ENCODE results near the gene HPS5. TPM values are rescaled to one million over a fixed set of nuclear protein-coding genes. Genes with fewer than 3 reads are reported as not detected.

Gene HPS5
- total and polyA plus RNA-seq, 5 donors from 2014 or later = 13.0 to 18.6 (median 14.8) TPM

DNA sequence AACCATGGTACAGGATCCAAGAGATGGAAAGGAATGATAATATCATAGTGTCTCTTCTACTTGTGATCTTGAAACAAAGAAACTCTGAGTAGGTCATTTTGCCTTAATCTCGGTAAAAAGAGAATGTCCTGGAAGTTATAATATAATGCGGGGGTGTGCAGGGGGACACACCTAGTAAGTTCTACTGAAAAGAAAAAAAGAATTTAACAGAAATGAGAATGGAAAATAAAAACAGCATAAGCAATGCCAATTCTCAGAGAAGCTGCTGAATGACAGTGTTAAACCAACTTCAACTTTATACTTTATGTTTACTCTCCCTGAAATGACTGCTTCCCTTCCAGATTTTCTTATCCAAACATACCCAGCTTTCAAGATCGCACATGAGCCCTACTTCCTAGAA, 2.0 kb downstream of the HPS5 start:
- no peaks in the 10 kb centered on the region for H3K9me3 ChIP-seq (ENCODE audit: control insufficient read depth in 2 of 2, low read length in 2 of 2)
- Mint-ChIP-seq H3K4me3 (peak overlapping the region; percentile 31 to 98 (median 58)), H3K9me3 (no peaks in the 10 kb centered on the region), H3K4me1 (peaks cover 51 to 71% (median 61%) of the 10 kb centered on the region in 4 donors), H3K27ac (peak overlapping the region in 2 of 3 donors; percentile 57 to 100), H3K36me3 (peaks cover 5% of the 10 kb centered on the region), H3K27me3 (no peaks in the 10 kb centered on the region)
- no peak overlapping the region for H3K27ac ChIP-seq (ENCODE audit: insufficient read depth, low read length, poor library complexity, severe bottlenecking)
- no peak overlapping the region for H3K4me3 ChIP-seq (ENCODE audit: low read depth, low read length)
- no peak for DNase-seq
- no peaks in the 10 kb centered on the region for H3K27me3 ChIP-seq (ENCODE audit: control insufficient read depth, insufficient read depth, low read length)
- peaks cover 40% of the 10 kb centered on the region for H3K4me1 ChIP-seq (ENCODE audit: control insufficient read depth, insufficient read depth, low read length, poor library complexity, severe bottlenecking)
- H3K36me3 ChIP-seq (ENCODE audit: control insufficient read depth, insufficient read depth, low read length) = peaks cover 7% of the 10 kb centered on the region
- ATAC-seq (ENCODE audit: low read depth in 2 of 2) = no peak

DNA sequence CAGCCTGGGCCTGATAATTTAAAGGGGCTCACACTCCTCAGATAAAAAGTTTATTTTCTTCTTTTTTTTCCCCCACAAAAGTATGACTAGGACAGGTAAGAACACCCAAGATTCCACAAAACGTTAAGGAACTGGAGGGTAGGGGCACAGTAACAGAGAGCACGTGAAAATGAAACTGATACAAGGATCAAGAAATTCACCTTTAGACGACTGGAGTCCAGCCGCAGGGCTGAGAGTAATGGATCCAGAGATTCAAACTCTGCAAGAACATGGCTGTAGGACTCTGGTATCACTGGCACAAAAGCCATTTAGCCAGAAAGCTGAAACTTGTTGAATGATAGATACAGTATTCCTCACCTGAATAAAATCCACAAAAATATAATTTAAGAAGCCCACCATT, 4.4 kb downstream of the HPS5 start:
- Mint-ChIP-seq H3K36me3 (no peaks in the 10 kb centered on the region), H3K27me3 (no peaks in the 10 kb centered on the region), H3K4me3 (peak overlapping the region in 1 of 4 donors; percentile 40), H3K9me3 (no peaks in the 10 kb centered on the region), H3K4me1 (peaks cover 38 to 53% (median 50%) of the 10 kb centered on the region in 4 donors), H3K27ac (peak overlapping the region in 1 of 3 donors; percentile 36)
- H3K27ac ChIP-seq (ENCODE audit: insufficient read depth, low read length, poor library complexity, severe bottlenecking) = no peak overlapping the region
- ATAC-seq (ENCODE audit: low read depth in 2 of 2) (no peak), DNase-seq (no peak)
- no peak overlapping the region for H3K4me3 ChIP-seq (ENCODE audit: low read depth, low read length)
- no peaks in the 10 kb centered on the region for H3K27me3 ChIP-seq (ENCODE audit: control insufficient read depth, insufficient read depth, low read length)
- H3K4me1 ChIP-seq (ENCODE audit: control insufficient read depth, insufficient read depth, low read length, poor library complexity, severe bottlenecking) = peaks cover 17% of the 10 kb centered on the region
- peaks cover 7% of the 10 kb centered on the region for H3K36me3 ChIP-seq (ENCODE audit: control insufficient read depth, insufficient read depth, low read length)
- no peaks in the 10 kb centered on the region for H3K9me3 ChIP-seq (ENCODE audit: control insufficient read depth in 2 of 2, low read length in 2 of 2)

DNA sequence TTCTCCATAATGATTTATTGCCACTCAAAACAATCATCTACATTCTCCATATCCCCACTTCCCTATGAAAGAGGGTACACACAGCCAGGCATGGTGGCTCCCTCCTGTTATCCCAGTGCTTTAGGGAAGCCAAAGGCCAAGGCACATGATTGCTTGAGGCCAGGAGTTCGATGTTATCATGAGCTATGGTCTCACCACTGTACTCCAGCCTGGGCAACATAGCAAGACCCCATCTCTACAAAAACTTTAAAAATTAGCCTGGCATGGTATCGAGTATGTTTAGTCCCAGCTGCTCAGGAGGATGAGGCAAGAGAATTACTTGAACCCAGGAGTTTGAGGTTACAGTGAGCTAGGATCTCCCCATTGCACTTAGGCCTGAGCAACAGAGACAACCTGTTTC, 6.0 kb downstream of the HPS5 start:
- H3K27ac Mint-ChIP-seq = no peak overlapping the region

DNA sequence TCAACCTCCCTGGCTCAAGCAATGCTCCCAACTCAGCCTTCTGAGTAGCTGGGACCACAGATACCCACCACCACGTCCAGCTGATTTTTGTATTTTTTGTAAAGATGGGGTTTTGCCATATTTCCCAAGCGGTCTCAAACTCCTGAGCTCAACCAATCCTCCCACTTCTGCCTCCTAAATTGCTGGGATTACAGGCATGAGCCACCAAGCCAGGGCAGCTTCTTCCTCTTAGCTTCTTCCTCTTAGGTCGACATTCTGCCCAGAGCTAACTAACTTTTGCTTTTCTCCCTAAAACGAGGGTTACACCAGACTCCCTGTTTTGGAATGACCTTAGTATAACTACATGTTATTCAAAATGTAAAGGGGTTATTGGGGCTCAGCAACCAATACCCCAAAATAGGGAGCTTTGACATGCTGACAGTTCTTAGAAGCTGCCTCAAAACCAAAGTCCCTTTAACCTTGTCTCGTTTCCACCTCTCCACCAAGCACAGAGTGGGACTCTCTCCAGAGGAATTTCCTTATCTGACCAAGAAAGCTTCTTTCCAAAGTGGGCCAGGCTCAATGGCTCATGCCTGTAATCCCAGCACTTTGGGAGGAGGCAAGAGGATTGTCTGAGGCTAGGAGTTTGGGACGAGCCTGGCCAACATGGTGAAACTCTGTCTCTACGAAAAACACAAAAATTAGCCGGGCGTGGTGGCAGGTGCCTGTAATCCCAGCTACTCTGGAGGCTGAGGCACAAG, 7.0 kb downstream of the HPS5 start:
- DNase-seq = no peak
- Histone ChIP-seq H3K4me1 (ENCODE audit: control insufficient read depth, insufficient read depth, low read length, poor library complexity, severe bottlenecking) (no peaks in the 10 kb centered on the region), H3K27me3 (ENCODE audit: control insufficient read depth, insufficient read depth, low read length) (no peaks in the 10 kb centered on the region), H3K27ac (ENCODE audit: insufficient read depth, low read length, poor library complexity, severe bottlenecking) (no peak overlapping the region), H3K4me3 (ENCODE audit: low read depth, low read length) (no peak overlapping the region), H3K9me3 (ENCODE audit: control insufficient read depth in 2 of 2, low read length in 2 of 2) (no peaks in the 10 kb centered on the region), H3K36me3 (ENCODE audit: control insufficient read depth, insufficient read depth, low read length) (peaks cover 23% of the 10 kb centered on the region)
- Mint-ChIP-seq H3K9me3 (no peaks in the 10 kb centered on the region), H3K27ac (peak overlapping the region in 1 of 3 donors; percentile 15), H3K4me1 (peaks cover 26 to 31% (median 28%) of the 10 kb centered on the region in 4 donors), H3K36me3 (peaks cover 14% of the 10 kb centered on the region), H3K4me3 (no peak overlapping the region), H3K27me3 (no peaks in the 10 kb centered on the region)
- ATAC-seq (ENCODE audit: low read depth in 2 of 2) = no peak

More for the DNA sequence above, 6.0 kb downstream of the HPS5 start:
- H3K9me3 Mint-ChIP-seq = no peaks in the 10 kb centered on the region
- DNase-seq = no peak
- H3K4me3 Mint-ChIP-seq = no peak overlapping the region
- no peaks in the 10 kb centered on the region for H3K27me3 Mint-ChIP-seq
- Histone ChIP-seq H3K27me3 (ENCODE audit: control insufficient read depth, insufficient read depth, low read length) (no peaks in the 10 kb centered on the region), H3K9me3 (ENCODE audit: control insufficient read depth in 2 of 2, low read length in 2 of 2) (no peaks in the 10 kb centered on the region), H3K36me3 (ENCODE audit: control insufficient read depth, insufficient read depth, low read length) (peaks cover 13% of the 10 kb centered on the region), H3K4me1 (ENCODE audit: control insufficient read depth, insufficient read depth, low read length, poor library complexity, severe bottlenecking) (peaks cover 8% of the 10 kb centered on the region), H3K4me3 (ENCODE audit: low read depth, low read length) (no peak overlapping the region), H3K27ac (ENCODE audit: insufficient read depth, low read length, poor library complexity, severe bottlenecking) (no peak overlapping the region)
- H3K4me1 Mint-ChIP-seq = peaks cover 33 to 40% (median 37%) of the 10 kb centered on the region in 4 donors
- no peak for ATAC-seq (ENCODE audit: low read depth in 2 of 2)
- peaks cover 7% of the 10 kb centered on the region for H3K36me3 Mint-ChIP-seq

DNA sequence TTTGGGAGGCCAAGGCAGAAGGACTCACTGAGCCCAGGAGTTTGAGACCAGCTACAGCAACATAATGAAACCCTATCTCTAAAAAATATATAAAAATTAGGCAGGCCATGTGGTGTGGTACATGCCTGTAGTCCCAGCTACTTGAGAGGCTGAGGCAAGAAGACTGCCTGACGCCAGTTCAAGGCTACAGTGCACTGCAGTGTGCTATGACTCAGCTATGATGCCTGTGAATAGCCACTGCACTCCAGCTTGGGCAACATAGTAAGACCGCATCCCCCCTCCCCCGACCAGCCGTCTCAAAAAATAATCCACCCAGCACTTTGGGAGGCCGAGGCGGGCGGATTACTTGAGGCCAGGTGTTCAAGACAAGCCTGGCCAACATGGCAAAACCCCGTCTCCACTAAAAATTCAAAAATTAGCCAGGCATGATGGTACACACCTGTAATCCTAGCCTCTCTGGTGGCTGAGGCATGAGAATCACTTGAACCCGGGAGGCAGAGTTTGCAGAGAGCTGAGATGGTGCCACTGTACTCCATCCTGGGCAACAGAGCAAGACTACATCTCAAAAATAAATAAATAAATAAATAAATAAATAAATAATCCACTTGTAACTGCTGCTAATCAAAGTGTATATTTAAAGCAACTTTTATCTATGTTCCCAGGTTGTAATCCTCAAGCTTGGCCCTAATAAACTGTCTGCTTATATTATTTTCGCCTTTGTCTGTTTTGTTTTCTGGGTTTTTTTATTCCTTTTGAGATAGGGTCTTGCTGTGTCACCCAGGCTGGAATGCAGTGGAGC, 7.8 kb downstream of the HPS5 start:
- Histone ChIP-seq H3K4me3 (ENCODE audit: low read depth, low read length) (no peak overlapping the region), H3K9me3 (ENCODE audit: control insufficient read depth in 2 of 2, low read length in 2 of 2) (no peaks in the 10 kb centered on the region), H3K27ac (ENCODE audit: insufficient read depth, low read length, poor library complexity, severe bottlenecking) (no peak overlapping the region), H3K27me3 (ENCODE audit: control insufficient read depth, insufficient read depth, low read length) (no peaks in the 10 kb centered on the region), H3K36me3 (ENCODE audit: control insufficient read depth, insufficient read depth, low read length) (peaks cover 29% of the 10 kb centered on the region), H3K4me1 (ENCODE audit: control insufficient read depth, insufficient read depth, low read length, poor library complexity, severe bottlenecking) (no peaks in the 10 kb centered on the region)
- ATAC-seq (ENCODE audit: low read depth in 2 of 2) (no peak), DNase-seq (no peak)
- no peaks in the 10 kb centered on the region for H3K9me3 Mint-ChIP-seq
- H3K4me1 Mint-ChIP-seq = peaks cover 19 to 23% (median 21%) of the 10 kb centered on the region in 4 donors
- no peak overlapping the region for H3K27ac Mint-ChIP-seq
- peaks cover 20% of the 10 kb centered on the region for H3K36me3 Mint-ChIP-seq
- no peak overlapping the region for H3K4me3 Mint-ChIP-seq
- no peaks in the 10 kb centered on the region for H3K27me3 Mint-ChIP-seq

DNA sequence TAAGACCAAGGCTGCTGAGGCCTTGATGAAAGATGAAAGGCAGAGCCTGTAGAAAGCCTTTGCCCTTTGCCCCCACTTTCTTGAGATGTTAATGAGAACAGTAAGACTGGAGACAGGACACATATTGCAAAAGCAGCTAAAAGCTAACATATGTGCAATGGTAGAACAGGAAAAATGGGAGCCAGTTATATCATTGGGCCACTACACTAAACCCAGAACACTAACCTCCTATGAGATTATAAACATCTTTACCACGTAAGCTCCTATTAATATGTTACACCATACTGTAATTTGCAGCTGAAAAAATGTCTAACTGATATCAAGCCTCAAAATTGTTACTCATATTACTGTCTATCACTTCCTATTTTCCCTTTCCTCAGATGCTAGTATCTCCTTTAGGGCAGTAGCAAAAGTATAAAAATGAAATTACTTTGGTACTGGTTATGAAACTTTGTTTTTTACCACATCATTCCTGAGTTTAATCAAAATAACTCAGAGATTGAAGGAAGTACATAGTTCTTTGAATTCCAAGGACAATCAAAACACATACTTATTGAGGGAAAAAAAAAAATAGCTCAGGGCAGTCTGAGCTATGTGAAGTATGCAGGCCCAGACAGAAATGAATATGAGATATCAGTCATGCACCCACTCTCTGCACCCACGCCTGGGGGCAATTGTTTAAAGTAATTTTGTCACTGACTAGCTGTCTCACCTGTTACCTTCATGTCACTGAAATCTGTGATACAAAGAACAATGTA, 9.1 kb downstream of the HPS5 start:
- Histone ChIP-seq H3K4me3 (ENCODE audit: low read depth, low read length) (no peak overlapping the region), H3K27me3 (ENCODE audit: control insufficient read depth, insufficient read depth, low read length) (no peaks in the 10 kb centered on the region), H3K27ac (ENCODE audit: insufficient read depth, low read length, poor library complexity, severe bottlenecking) (no peak overlapping the region), H3K36me3 (ENCODE audit: control insufficient read depth, insufficient read depth, low read length) (peaks cover 41% of the 10 kb centered on the region), H3K4me1 (ENCODE audit: control insufficient read depth, insufficient read depth, low read length, poor library complexity, severe bottlenecking) (no peaks in the 10 kb centered on the region), H3K9me3 (ENCODE audit: control insufficient read depth in 2 of 2, low read length in 2 of 2) (no peaks in the 10 kb centered on the region)
- H3K36me3 Mint-ChIP-seq = peaks cover 33% of the 10 kb centered on the region
- peaks cover 7 to 11% (median 9%) of the 10 kb centered on the region in 4 donors for H3K4me1 Mint-ChIP-seq
- H3K4me3 Mint-ChIP-seq = no peak overlapping the region
- peak overlapping the region in 1 of 3 donors; percentile 4 for H3K27ac Mint-ChIP-seq
- DNase-seq = no peak
- H3K27me3 Mint-ChIP-seq = no peaks in the 10 kb centered on the region
- no peaks in the 10 kb centered on the region for H3K9me3 Mint-ChIP-seq
- no peak for ATAC-seq (ENCODE audit: low read depth in 2 of 2)

DNA sequence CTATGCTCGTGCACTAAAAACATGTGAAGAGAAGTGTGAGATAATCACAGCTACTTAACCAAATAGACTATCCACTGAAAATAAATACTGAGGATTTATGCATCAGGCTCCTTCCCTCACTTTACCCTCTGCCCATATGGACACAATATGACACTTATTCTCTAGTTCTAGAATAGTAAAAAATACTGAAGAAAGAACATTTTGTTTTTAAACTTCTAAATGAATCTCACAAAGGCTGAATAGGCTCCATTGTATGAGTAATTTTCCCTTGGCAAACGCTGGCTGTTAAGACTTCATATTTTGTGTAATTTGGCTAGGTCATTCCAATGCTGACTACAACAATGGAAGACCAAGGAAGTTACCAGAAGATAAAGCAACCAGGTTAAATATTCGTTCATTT, 9.9 kb downstream of the HPS5 start:
- no peak for DNase-seq
- no peak for ATAC-seq (ENCODE audit: low read depth in 2 of 2)
- H3K27me3 ChIP-seq (ENCODE audit: control insufficient read depth, insufficient read depth, low read length) = no peaks in the 10 kb centered on the region
- peaks cover 46% of the 10 kb centered on the region for H3K36me3 ChIP-seq (ENCODE audit: control insufficient read depth, insufficient read depth, low read length)
- Mint-ChIP-seq H3K27ac (no peak overlapping the region), H3K9me3 (no peaks in the 10 kb centered on the region), H3K4me3 (no peak overlapping the region), H3K36me3 (peaks cover 34% of the 10 kb centered on the region), H3K4me1 (peaks cover 3 to 10% (median 8%) of the 10 kb centered on the region in 4 donors), H3K27me3 (no peaks in the 10 kb centered on the region)
- H3K9me3 ChIP-seq (ENCODE audit: control insufficient read depth in 2 of 2, low read length in 2 of 2) = no peaks in the 10 kb centered on the region
- no peak overlapping the region for H3K4me3 ChIP-seq (ENCODE audit: low read depth, low read length)
- no peak overlapping the region for H3K27ac ChIP-seq (ENCODE audit: insufficient read depth, low read length, poor library complexity, severe bottlenecking)
- no peaks in the 10 kb centered on the region for H3K4me1 ChIP-seq (ENCODE audit: control insufficient read depth, insufficient read depth, low read length, poor library complexity, severe bottlenecking)

All from CD4-positive, CD25-positive, alpha-beta regulatory T cell (primary cell).